SK-N-SH treated with all-trans-retinoic acid at 6 μM for 48 hours (cell line): Measurements from ENCODE around the gene HDGFL2.
"Not testable (repeated sequence)": the region's sequence is repeated elsewhere in the genome, so short reads cannot be mapped to it uniquely, and the experiment has no call there.

ENCODE experiments used
- ATAC-seq: fragments of 200-7000 bp; cut with Tn5 transposase; 3 replicates; pipeline ENCODE4 v1.9.1; 2020; ENCODE audit warnings: mild to moderate bottlenecking, moderate library complexity
- ARNTL ChIP-seq: fragments of 450-650 bp; formaldehyde crosslinking; IDR thresholded peaks from 2 replicates; pipeline ENCODE4 v1.5.0; 2020; ENCODE audit warnings: low read depth, mild to moderate bottlenecking, moderate library complexity, borderline replicate concordance
- BACH2 ChIP-seq: fragments of 250-450 bp; sonication (Bioruptor Pico); IDR thresholded peaks from 2 replicates; pipeline ENCODE4 v1.9.0; 2021; ENCODE audit warnings: mild to moderate bottlenecking, borderline replicate concordance
- CSRNP3 ChIP-seq: fragments of 250-450 bp; sonication (Bioruptor Pico); IDR thresholded peaks from 2 replicates; pipeline ENCODE4 v1.5.1; 2021; ENCODE audit warnings: mild to moderate bottlenecking, moderate library complexity
- GLIS3 ChIP-seq: fragments of 250-450 bp; sonication (Bioruptor Pico); IDR thresholded peaks from 2 replicates; pipeline ENCODE4 v1.5.0; 2020; ENCODE audit warnings: mild to moderate bottlenecking, moderate library complexity
- ISL1 ChIP-seq: fragments of 250-450 bp; sonication (Bioruptor Pico); IDR thresholded peaks from 2 replicates; pipeline ENCODE4 v2.1.2; 2022; ENCODE audit warnings: mild to moderate bottlenecking, moderate library complexity
- PPARA ChIP-seq: fragments of 250-450 bp; sonication (Bioruptor Pico); IDR thresholded peaks from 2 replicates; pipeline ENCODE4 v1.5.0; 2020; ENCODE audit warnings: mild to moderate bottlenecking, borderline replicate concordance
- SNAI2 ChIP-seq: fragments of 250-450 bp; sonication (Bioruptor Pico); IDR thresholded peaks from 2 replicates; pipeline ENCODE4 v1.5.0; 2020; ENCODE audit warnings: mild to moderate bottlenecking, moderate library complexity
- TCF4 ChIP-seq: fragments of 250-450 bp; sonication (Bioruptor Pico); IDR thresholded peaks from 2 replicates; pipeline ENCODE4 v1.8.0; 2021; ENCODE audit warnings: mild to moderate bottlenecking, moderate library complexity, borderline replicate concordance
- ZC3H10 ChIP-seq: fragments of 250-450 bp; sonication (Bioruptor Pico); IDR thresholded peaks from 2 replicates; pipeline ENCODE4 v1.5.1; 2021; ENCODE audit warnings: mild to moderate bottlenecking, moderate library complexity
- ZFP3 ChIP-seq: fragments of 250-450 bp; sonication (Bioruptor Pico); IDR thresholded peaks from 2 replicates; pipeline ENCODE4 v1.5.0; 2020; ENCODE audit warnings: mild to moderate bottlenecking, moderate library complexity
- ZNF8 ChIP-seq: fragments of 450-650 bp; formaldehyde crosslinking; IDR thresholded peaks from 2 replicates; pipeline ENCODE4 v1.5.0; 2020; ENCODE audit warnings: mild to moderate bottlenecking, moderate library complexity
- TF ChIP-seq, protein P1 (sequence below): fragments of 250-450 bp; sonication (Bioruptor Pico); IDR thresholded peaks from 2 replicates; pipeline ENCODE4 v1.5.0; 2020; ENCODE audit warnings: mild to moderate bottlenecking, moderate library complexity
- TF ChIP-seq, protein P2 (sequence below): fragments of 250-450 bp; sonication (Bioruptor Pico); IDR thresholded peaks from 2 replicates; pipeline ENCODE4 v1.8.0; 2020; ENCODE audit warnings: mild to moderate bottlenecking, moderate library complexity, borderline replicate concordance
- TF ChIP-seq, protein P3 (sequence below): fragments of 250-450 bp; sonication (Bioruptor Pico); IDR thresholded peaks from 2 replicates; pipeline ENCODE4 v1.8.0; 2021; ENCODE audit warnings: low read depth, mild to moderate bottlenecking, moderate library complexity, borderline replicate concordance

HDGFL2 gene

GRCh38 chr19:4525563-4526002 is 53.5 kb downstream of the HDGFL2 start:
- TF ChIP-seq, protein P1, sequence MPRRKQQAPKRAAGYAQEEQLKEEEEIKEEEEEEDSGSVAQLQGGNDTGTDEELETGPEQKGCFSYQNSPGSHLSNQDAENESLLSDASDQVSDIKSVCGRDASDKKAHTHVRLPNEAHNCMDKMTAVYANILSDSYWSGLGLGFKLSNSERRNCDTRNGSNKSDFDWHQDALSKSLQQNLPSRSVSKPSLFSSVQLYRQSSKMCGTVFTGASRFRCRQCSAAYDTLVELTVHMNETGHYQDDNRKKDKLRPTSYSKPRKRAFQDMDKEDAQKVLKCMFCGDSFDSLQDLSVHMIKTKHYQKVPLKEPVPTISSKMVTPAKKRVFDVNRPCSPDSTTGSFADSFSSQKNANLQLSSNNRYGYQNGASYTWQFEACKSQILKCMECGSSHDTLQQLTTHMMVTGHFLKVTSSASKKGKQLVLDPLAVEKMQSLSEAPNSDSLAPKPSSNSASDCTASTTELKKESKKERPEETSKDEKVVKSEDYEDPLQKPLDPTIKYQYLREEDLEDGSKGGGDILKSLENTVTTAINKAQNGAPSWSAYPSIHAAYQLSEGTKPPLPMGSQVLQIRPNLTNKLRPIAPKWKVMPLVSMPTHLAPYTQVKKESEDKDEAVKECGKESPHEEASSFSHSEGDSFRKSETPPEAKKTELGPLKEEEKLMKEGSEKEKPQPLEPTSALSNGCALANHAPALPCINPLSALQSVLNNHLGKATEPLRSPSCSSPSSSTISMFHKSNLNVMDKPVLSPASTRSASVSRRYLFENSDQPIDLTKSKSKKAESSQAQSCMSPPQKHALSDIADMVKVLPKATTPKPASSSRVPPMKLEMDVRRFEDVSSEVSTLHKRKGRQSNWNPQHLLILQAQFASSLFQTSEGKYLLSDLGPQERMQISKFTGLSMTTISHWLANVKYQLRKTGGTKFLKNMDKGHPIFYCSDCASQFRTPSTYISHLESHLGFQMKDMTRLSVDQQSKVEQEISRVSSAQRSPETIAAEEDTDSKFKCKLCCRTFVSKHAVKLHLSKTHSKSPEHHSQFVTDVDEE (CRISPR knock-in tag) = no peak
- no peak for TF ChIP-seq TCF4 (CRISPR knock-in tag)
- TF ChIP-seq, all 23 proteins: peak for 0
- no peak for ATAC-seq

DNA sequence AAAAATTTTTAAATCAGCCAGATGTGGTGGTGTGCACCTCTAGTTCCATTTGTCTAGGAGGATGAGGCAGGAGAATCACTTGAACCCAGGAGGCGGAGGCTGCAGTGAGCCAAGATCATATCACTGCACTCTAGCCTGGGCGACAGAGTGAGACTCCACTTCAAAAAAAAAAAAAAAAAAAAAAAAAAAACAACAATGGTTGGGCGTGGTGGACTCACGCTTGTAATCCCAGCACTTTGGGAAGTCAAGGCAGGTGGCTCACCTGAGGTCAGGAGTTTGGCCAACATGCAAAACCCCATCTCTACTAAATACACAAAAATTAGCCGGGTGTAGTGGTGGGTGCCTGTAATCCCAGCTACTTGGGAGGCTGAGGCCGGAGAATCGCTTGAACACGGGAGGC is 55.3 kb downstream of the HDGFL2 start:
- ATAC-seq = not testable (repeated sequence)

DNA sequence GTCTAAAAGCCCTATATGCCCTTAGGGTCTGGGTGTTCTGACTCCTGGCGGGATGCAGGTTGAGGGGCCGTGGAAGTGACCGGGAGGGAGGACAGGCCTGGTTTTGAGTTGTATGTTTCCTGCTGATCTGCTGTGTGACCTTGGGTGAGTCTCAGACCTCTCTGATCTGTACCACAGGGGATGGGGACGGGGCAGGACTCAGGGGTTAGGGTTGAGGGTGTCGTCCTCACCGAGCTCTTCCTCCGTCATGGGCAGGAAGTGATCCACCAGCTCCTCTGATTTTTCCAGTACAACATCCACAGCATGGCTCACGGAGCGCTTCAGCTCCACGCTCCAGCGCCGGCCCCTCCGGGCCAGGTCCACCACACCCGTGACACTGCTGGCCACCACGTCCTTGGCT is 56.7 kb downstream of the HDGFL2 start:
- no peak for ATAC-seq
- no peak for TF ChIP-seq ZC3H10
- no peak for TF ChIP-seq PPARA (CRISPR knock-in tag)
- TF ChIP-seq BACH2 (CRISPR knock-in tag) = no peak
- TF ChIP-seq CSRNP3 = no peak
- no peak for TF ChIP-seq ARNTL (CRISPR knock-in tag)
- no peak for TF ChIP-seq TCF4 (CRISPR knock-in tag)
- no peak for TF ChIP-seq SNAI2 (CRISPR knock-in tag)
- TF ChIP-seq, protein P2, sequence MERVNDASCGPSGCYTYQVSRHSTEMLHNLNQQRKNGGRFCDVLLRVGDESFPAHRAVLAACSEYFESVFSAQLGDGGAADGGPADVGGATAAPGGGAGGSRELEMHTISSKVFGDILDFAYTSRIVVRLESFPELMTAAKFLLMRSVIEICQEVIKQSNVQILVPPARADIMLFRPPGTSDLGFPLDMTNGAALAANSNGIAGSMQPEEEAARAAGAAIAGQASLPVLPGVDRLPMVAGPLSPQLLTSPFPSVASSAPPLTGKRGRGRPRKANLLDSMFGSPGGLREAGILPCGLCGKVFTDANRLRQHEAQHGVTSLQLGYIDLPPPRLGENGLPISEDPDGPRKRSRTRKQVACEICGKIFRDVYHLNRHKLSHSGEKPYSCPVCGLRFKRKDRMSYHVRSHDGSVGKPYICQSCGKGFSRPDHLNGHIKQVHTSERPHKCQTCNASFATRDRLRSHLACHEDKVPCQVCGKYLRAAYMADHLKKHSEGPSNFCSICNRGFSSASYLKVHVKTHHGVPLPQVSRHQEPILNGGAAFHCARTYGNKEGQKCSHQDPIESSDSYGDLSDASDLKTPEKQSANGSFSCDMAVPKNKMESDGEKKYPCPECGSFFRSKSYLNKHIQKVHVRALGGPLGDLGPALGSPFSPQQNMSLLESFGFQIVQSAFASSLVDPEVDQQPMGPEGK (CRISPR knock-in tag) = no peak
- no peak for TF ChIP-seq GLIS3 (CRISPR knock-in tag)
- TF ChIP-seq, protein P3, sequence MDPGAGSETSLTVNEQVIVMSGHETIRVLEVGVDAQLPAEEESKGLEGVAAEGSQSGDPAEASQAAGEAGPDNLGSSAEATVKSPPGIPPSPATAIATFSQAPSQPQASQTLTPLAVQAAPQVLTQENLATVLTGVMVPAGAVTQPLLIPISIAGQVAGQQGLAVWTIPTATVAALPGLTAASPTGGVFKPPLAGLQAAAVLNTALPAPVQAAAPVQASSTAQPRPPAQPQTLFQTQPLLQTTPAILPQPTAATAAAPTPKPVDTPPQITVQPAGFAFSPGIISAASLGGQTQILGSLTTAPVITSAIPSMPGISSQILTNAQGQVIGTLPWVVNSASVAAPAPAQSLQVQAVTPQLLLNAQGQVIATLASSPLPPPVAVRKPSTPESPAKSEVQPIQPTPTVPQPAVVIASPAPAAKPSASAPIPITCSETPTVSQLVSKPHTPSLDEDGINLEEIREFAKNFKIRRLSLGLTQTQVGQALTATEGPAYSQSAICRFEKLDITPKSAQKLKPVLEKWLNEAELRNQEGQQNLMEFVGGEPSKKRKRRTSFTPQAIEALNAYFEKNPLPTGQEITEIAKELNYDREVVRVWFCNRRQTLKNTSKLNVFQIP = no peak
- no peak for TF ChIP-seq ZFP3 (CRISPR knock-in tag)

DNA sequence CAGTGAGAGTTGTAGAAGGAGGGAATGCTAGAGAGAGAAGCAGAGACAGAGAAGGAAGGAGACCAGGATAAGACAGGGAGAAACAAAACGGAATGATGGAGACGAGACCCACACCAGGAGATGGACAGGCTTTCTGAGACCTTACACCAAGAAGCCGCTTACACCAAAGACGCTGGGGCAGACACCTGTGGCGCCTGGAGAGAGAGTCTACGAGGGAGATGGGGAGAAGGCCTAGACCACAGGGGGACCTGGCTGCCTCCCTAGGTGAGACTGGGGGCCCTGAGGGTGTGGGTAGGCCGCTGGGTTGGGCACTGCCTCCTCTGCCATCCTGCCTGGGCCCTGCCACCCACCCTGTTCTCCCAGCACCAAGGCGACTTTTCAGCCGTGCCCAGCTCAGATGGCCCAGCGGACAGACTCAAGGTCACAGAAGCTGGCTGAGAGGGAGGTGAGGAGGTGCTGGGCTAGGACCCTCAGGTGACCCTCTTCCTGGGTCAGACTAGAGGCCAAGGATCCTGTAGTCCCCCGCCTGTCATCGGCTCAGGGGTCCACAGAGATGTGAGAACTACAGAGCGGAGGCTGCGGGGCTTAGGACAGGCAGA is 57.9 kb downstream of the HDGFL2 start:
- no peak for ATAC-seq
- no peak for TF ChIP-seq CSRNP3
- no peak for TF ChIP-seq ARNTL (CRISPR knock-in tag)
- no peak for TF ChIP-seq ZNF8 (CRISPR knock-in tag)
- no peak for TF ChIP-seq ISL1
- TF ChIP-seq, protein P3 = no peak
- no peak for TF ChIP-seq TCF4 (CRISPR knock-in tag)
- TF ChIP-seq, all 23 proteins: peak for 0
